Stimulated activated CD4-positive, alpha-beta T cell treated with anti-CD3 and anti-CD28 coated beads, Interleukin-2, amount 100 ng/mL, for 4 hours (primary cell): ENCODE measurements around the gene OST4.

Source experiments
- DNase-seq: peaks from one replicate; pipeline ENCODE4 v3.0.0-alpha.2; 2020; ENCODE audit warnings: low read depth

Gene OST4

GRCh38 chr2:27093430-27094352 lies 22.2 kb upstream of the OST4 start:
- no peak for DNase-seq

GRCh38 chr2:27092696-27093429 lies 21.4 kb upstream of the OST4 start:
- no peak for DNase-seq

- DNase-seq: no peak
Measured at GRCh38 chr2:27091746-27092695, 20.6 kb upstream of the OST4 start.

GRCh38 chr2:27089111-27089954 lies 17.9 kb upstream of the OST4 start:
- DNase-seq: no peak

GRCh38 chr2:27088634-27089033 lies 17.2 kb upstream of the OST4 start:
- DNase-seq: no peak

- DNase-seq: no peak
Measured at GRCh38 chr2:27087823-27088410, 16.5 kb upstream of the OST4 start.

GRCh38 chr2:27086724-27087593 lies 15.5 kb upstream of the OST4 start, which contains the start of gene KHK:
Gene KHK, plus strand, starts transcription at chr2:27086772. Its CDS starts 488 bp downstream, at chr2:27087260.
- no peak for DNase-seq

GRCh38 chr2:27086090-27086723 lies 14.8 kb upstream of the OST4 start:
- peak; percentile 96 for DNase-seq

- DNase-seq: no peak
Measured at GRCh38 chr2:27085673-27086089, 14.2 kb upstream of the OST4 start.

GRCh38 chr2:27085062-27085672 lies 13.7 kb upstream of the OST4 start:
- no peak for DNase-seq

GRCh38 chr2:27084297-27085061 lies 13.0 kb upstream of the OST4 start:
- no peak for DNase-seq

- no peak for DNase-seq
Measured at GRCh38 chr2:27083410-27084296, 12.2 kb upstream of the OST4 start.

- no peak for DNase-seq
Measured at GRCh38 chr2:27082773-27083409, 11.4 kb upstream of the OST4 start.

GRCh38 chr2:27081984-27082772 lies 10.7 kb upstream of the OST4 start:
- DNase-seq: no peak

GRCh38 chr2:27080603-27080936 lies 9.1 kb upstream of the OST4 start:
- DNase-seq: no peak

- DNase-seq: no peak
Measured at GRCh38 chr2:27080140-27080469, 8.7 kb upstream of the OST4 start.
